ENCODE data around the gene SLC4A11.

Gene SLC4A11

GRCh38 chr20:3239026-3239866 lies at the start of gene SLC4A11:
Gene SLC4A11, minus strand, starts transcription at chr20:3239190. Its CDS starts 53 bp downstream, at chr20:3239137.
- H3K4me3 ChIP-seq (ENCODE audit: low read depth, low read length), result peak within 1 kb of the TSS; percentile 42
- TF ChIP-seq, protein P1, sequence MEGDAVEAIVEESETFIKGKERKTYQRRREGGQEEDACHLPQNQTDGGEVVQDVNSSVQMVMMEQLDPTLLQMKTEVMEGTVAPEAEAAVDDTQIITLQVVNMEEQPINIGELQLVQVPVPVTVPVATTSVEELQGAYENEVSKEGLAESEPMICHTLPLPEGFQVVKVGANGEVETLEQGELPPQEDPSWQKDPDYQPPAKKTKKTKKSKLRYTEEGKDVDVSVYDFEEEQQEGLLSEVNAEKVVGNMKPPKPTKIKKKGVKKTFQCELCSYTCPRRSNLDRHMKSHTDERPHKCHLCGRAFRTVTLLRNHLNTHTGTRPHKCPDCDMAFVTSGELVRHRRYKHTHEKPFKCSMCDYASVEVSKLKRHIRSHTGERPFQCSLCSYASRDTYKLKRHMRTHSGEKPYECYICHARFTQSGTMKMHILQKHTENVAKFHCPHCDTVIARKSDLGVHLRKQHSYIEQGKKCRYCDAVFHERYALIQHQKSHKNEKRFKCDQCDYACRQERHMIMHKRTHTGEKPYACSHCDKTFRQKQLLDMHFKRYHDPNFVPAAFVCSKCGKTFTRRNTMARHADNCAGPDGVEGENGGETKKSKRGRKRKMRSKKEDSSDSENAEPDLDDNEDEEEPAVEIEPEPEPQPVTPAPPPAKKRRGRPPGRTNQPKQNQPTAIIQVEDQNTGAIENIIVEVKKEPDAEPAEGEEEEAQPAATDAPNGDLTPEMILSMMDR (IDR thresholded peaks at IDR 0.05; ENCODE audit: borderline replicate concordance, insufficient read depth, low read depth, low read length), result no peak

DNA sequence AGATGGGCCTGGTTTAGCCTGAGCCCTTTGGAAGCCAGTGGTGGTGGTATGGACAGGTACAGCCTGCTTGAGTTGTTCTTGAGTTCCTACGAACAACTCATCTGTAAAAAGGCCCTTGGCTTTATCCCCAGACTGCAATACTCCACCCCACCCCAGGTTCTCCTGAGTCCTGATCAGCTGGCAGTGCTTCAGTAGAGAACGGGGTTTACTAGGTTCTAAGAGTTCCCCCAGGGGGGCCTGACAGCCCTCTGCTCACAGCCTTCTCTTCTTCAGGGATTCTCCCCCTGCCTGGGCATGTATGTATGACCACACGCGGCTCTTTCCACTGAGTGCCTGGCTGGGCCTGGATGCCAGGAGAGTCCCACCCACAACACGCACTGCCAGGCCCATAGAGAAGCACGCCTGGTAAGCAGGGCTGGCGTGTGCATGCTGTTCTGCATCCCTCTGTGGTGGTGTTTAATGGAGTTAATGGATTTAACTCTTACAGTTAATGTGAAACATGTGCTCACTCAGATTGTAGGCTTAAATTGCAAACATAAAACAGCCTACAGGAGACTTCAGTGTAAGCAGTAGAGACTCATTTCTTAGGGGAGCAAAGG lies 44.3 kb upstream of the SLC4A11 start:
- TF ChIP-seq, protein P1 (IDR thresholded peaks at IDR 0.05; ENCODE audit: borderline replicate concordance, insufficient read depth, low read depth, low read length), result no peak
- H3K4me3 ChIP-seq (ENCODE audit: low read depth, low read length), result no peak overlapping the region

DNA sequence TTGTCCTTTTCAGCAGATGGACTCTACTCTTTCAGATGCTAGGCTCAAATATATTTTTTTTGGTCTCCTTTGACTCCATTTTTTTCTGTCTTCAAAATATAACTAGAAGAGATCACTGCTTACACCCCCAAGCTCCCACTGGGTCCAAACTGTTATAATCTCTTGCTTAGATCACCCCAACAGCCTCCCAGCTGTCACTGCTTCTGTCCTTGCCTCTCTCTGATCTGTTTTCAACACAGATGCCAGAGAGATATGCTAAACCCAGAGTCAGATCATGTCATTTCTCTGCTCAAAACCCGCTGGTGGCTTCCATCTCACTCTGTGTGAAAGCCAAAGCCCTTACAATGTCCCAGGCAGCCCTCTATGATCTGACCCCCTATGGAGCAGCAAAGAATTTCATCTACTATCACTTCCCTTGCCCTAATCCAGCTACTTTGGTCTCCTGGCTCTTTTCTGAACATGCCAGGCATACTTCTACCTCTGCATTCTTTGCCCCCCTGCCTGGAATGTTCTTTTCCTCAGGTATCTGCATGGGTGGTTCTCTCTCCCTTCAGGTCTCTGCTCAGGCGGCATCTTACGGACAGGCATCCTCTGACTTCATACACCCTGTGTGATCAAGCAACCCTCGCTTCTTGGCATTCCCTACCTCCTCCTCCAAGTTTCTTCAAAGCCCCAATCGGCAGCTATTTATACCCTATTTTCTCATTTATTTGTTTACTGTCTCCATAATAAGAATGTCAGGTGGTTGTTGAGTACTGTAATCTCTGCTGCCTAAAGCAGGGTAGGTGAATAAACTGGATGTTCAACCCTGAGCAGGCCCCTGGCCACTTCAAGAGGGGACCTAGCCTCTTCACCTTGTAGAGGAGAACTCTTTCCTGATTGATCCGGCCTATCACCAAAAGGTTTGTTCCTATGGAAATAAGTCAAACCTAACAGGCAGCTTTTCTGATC lies 43.6 kb upstream of the SLC4A11 start:
- H3K4me3 ChIP-seq (ENCODE audit: low read depth, low read length), result no peak overlapping the region
- TF ChIP-seq, protein P1 (IDR thresholded peaks at IDR 0.05; ENCODE audit: borderline replicate concordance, insufficient read depth, low read depth, low read length), result no peak

DNA sequence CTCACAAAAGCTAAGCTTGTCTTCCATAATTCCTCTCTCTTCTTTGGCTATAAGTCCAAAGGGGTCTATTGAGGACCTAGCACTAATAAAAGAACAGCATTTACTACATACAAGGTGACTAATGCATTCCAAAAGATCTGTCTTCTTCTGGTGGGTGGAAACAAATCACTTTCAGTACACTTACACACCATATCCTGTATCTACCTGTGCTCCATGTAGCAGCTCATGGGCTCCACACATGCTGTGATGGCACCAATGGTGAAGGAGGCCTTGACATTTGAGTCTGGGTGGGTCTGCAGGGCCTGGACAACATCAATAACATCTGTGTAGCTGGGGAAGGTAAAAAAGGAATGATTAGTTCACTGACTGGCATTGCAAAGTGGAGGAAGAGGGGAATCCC lies 42.4 kb upstream of the SLC4A11 start:
- TF ChIP-seq, protein P1 (IDR thresholded peaks at IDR 0.05; ENCODE audit: borderline replicate concordance, insufficient read depth, low read depth, low read length), result no peak
- H3K4me3 ChIP-seq (ENCODE audit: low read depth, low read length), result no peak overlapping the region

DNA sequence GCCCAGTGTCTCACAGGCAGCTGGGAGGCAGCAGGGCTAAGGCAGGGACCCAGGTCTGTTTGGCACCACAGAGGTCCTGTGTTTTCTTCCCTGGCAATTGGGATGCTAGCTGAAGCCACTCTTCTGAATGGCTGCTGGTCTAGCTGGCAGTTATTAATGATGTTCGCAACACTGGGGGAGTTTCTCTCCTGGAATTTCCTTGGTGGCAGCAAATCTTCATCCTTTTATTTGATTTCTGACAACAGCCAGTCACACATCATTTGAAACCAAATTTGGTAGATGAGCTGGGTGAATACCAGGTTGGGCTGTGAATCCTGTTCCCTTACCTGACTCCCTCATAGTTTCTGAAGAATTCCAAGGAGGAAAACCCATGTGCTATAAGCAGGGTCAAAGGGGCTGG lies 40.8 kb upstream of the SLC4A11 start:
- TF ChIP-seq, protein P1 (IDR thresholded peaks at IDR 0.05; ENCODE audit: borderline replicate concordance, insufficient read depth, low read depth, low read length), result no peak

DNA sequence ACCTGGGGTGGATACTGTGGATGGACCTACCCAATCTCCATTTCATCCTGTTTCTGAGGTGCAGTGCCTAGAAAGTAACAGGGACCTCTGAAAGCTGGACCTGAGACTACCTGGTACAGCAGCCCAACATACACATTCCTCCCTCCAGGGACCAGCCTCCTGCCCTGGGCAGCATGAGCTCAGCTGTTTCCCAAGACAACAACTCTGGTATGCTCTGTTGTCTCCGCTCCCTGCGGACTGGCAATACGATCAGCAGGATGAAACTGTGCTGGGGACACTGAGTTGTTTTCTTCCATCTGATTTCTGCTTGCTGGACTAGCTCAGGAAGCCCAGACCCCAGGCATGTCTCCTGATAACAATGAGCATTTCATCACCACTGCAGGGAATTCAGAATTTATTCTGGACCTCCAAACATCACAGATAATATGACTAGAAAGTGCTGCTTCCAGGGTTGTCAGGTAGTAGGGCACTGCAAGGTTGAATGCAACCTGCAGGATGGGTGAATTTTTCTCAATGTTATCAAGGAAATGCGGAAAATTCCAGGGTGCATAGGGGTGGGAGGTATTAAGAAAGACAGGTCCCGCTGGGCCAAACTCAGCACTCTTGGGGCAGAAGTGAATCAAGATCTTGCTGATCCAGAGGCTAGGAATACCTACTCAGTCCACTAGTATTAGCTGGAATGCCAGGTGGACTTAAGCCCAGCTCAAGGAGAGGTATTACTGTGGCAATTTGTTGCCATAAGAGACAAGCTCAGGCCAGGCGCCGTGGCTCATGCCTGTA lies 38.9 kb upstream of the SLC4A11 start:
- TF ChIP-seq, protein P1 (IDR thresholded peaks at IDR 0.05; ENCODE audit: borderline replicate concordance, insufficient read depth, low read depth, low read length), result no peak
- no peak overlapping the region for H3K4me3 ChIP-seq (ENCODE audit: low read depth, low read length)

More for the DNA sequence above, 40.8 kb upstream of the SLC4A11 start:
- no peak overlapping the region for H3K4me3 ChIP-seq (ENCODE audit: low read depth, low read length)

Measured in GM12875 (cell line).